HFF-Myc (cell line): Measurements from ENCODE around the gene KCNJ13.
"Not testable (repeated sequence)": the region's sequence is repeated elsewhere in the genome, so short reads cannot be mapped to it uniquely, and the experiment has no call there.

Experiments used
- DNase-seq: peaks from one replicate; pipeline ENCODE4 v3.0.0-alpha.2; 2011; ENCODE audit warnings: low read depth; ENCODE audit errors: extremely low read depth
- H3K4me3 ChIP-seq: replicated peaks from 2 replicates; pipeline ENCODE4 v1.5.1; 2011; ENCODE audit warnings: low read depth, mild to moderate bottlenecking, control low read depth, low read length
- CTCF ChIP-seq: IDR thresholded peaks from 2 replicates; pipeline ENCODE4 v1.5.1; 2012; ENCODE audit warnings: mild to moderate bottlenecking, low read depth, low read length, control low read depth; ENCODE audit errors: missing control alignments

Gene KCNJ13

GRCh38 chr2:232728785-232729184, 47.6 kb downstream of the KCNJ13 start:
- H3K4me3 ChIP-seq, result no peak overlapping the region
- no peak for TF ChIP-seq CTCF
- no peak for DNase-seq

- TF ChIP-seq CTCF, result no peak
- DNase-seq, result no peak
- H3K4me3 ChIP-seq, result no peak overlapping the region
Measured at GRCh38 chr2:232723027-232723426, 53.3 kb downstream of the KCNJ13 start.

- no peak for DNase-seq
- no peak overlapping the region for H3K4me3 ChIP-seq
- no peak for TF ChIP-seq CTCF
Measured at GRCh38 chr2:232721882-232722281, 54.5 kb downstream of the KCNJ13 start.

GRCh38 chr2:232721261-232721660, 55.1 kb downstream of the KCNJ13 start:
- no peak for DNase-seq

GRCh38 chr2:232720056-232720455, 56.3 kb downstream of the KCNJ13 start:
- not testable (repeated sequence) for DNase-seq, H3K4me3 ChIP-seq

More at GRCh38 chr2:232721261-232721660, 55.1 kb downstream of the KCNJ13 start:
- no peak for TF ChIP-seq CTCF
- H3K4me3 ChIP-seq, result no peak overlapping the region
